OCI-M1 (cell line): ENCODE measurements around the gene IGFALS.

Experiments
- DNase-seq: peaks from one replicate; lab custom pipeline; 2025; lab: John Stamatoyannopoulos, UW

Gene IGFALS

DNA sequence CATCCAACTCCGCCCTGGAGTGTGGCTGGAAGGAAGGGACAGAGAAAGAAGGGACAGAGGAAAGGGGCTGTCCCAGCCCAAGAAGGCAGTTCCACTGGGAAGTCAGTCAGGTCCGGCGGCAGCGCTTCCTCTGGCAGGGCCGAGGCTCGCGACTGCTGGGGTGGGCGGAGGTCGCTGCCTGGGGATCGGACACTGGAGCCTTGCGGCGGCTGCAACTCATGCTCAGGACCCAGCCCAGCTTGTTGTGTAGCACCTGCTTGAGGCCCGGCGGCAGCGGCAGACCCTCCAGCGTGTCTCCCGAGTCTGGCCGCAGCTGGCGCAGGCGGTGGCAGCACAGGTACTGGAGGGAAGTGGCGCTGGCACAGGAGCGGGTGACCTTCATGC is 16.5 kb downstream of the IGFALS start:
- no peak for DNase-seq

DNA sequence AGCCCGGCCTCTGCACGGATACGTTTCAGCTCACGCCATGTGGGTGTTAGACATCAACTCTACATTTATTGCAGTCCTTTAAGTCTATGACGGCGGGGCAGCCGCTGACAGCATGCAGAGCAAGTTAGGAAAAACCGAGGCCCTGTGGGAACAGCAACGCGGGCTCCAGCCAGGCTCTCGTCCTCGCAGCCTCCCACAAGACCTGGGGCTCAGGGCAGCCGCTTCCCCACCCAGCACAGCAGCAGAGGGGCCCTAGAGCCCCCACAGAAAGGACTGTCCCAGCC is 16.9 kb downstream of the IGFALS start:
- DNase-seq = no peak

DNA sequence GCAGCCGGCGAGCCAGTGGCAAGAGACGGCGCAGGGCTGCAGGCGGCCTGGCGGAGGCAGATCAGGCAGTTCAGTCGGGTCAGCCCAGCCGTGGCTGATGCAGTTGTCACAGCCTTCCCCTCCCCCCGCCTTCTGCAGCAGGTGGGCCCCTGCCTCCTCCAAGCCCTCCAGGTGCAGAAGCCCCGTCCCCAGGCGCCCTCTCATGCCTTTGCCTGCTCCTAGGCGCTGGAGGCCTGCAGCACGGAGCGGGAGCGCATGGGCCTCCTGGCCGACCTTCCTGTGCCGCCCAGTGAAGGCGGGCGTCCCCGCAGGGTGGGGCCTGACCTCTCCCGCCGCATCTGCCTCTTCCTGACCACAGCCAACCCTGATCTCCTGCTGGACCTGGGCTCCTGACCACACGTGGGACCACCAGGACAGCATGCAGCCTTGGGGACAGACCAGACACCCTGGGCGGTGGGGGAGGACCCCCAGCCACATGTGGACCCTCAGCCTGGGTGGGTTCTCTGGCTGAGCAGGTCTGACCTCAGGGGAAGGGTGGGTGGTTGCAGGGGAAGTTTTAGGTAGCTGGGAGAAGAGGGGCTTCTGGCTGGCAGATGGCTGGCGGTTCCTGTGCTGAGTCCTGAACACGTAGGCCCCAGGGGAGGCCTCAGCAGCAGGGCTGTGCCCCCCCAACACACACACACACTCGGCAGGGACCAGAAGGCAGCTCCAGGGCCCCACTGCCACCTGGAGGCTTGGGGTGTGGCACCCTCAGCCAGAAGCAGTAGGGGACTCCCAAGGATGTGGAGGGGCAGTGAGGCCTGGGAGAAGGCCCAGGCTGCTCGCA is 17.4 kb downstream of the IGFALS start:
- no peak for DNase-seq

DNA sequence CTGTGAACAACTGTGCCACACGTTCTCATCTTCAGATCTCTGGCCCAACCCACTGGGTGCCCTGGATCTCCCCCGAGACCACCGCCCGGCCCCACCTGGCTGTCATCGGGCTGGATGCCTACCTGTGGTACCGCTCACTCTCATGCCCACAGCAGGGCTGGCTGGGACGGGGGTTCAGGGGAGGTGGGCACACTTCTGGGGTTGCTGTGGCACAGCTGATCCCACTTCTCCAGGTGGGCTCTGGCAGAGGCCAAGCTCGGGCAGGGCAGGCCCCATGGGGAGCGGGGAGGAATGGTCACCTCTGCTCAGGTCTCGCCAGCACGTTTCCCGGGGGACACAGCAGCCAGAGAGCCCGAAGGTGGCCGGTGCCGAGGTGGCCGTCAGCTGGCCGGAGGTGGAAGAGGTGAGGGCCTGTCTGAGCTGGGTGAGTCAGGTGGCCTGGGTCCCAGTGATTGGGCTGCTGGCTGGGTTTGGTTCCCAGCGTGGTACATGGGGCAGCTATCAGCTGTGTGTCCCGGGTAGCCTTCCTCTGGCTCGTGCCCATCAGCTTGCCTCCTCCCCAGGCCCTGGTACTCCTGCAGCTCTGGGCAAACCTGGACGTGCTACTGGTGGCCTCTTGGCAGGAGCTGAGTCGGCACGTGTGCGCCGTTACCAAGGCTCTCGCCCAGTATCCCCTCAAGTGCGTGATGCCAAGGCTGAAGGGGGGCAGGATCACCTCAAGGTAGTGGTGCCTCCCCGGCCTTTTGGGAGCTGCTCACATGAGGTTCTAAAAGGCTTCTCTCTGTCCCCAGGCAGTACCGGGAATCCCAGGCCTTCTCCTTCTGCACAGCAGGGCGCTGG is 18.3 kb downstream of the IGFALS start:
- DNase-seq = no peak

DNA sequence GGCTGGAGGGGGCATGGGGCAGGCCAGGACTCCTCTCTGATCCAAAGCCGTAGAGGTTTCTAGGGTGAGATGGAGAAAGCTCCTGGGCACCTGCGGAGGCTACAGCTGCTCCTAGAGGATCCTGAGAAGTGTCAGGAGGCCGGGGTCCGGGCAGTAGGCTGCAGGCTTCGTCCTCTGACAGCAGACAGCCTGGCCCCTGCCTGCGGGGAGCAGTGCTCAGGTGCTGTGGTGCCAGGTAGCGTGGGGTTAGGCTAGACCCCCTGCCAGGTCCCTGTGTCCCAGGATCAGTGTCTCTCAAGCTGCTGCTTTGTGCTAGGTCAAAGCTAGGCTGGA is 19.1 kb downstream of the IGFALS start:
- no peak for DNase-seq

DNA sequence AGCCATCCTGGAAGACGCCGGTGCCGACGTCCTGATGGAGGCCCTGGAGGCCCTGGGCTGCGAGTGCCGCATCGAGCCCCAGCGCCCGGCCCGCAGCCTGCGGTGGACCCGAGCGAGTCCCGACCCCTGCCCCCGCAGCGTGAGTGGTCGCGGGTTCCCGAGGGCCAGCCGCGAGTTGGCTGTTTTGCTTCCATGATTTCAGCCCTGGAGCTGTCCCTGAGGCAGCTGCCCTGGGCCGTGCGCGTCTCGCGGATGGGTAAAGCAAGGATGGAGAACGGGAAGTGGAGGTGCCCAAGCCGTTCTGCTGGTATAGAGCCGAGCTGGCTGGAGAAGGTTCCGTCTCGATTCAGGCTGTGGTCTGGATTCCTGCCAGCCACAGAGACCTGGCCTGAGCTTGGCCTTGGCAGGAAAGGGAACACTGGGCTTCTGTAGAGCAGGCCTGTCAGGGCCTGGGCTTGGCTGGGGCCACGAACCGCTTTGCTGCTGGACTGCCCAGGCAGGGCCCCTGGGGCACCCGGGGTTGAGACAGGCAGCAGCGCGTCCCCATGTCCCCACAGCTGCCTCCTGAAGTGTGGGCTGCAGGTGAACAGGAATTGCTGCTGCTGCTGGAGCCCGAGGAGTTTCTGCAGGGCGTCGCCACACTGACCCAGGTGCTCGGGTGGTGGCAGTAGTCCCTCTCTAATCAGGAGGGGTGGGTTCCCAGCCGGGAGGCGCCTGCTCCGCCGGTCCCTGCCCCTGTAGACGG is 19.6 kb downstream of the IGFALS start:
- peak; percentile 52 for DNase-seq

DNA sequence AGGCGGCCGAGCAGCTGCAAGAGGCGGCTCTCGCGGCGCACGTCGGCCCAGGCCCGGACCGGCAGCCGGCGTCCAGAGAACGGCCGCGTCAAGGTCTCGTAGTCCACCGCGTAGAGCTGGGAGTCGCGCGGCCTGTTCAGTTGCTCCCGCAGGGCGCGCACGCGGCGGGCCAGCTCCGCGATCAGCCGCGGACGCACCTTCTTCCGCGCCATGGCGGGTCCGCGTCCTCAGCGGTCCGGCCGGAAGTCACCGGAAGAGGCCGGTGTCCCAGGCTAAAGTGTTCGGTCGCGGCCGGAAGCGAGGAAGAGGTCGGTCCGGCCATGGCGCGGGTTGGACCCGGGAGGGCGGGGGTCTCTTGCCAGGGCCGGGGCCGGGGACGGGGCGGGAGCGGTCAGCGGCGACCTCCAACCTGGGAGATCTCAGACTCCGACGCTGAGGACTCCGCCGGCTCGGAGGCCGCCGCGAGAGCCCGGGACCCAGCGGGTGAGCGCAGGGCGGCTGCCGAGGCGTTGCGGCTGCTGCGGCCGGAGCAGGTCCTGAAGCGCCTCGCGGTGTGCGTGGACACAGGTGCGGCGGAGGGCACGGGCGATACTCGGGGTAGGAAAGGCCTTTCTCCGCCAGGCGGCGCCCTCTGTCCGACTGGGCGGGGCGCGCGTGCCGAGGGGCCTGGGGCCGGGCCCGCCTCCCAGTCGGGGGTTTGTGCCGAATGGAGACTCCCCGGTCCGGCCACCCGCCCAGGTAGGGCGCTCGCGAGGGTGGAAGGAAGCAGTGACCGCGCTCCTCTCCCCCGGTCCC is 20.4 kb downstream of the IGFALS start, which contains the start of gene MRPS34:
Gene MRPS34 (minus strand): TSS at position 227 of the 795 bp plus-strand sequence. CDS start 15 bp downstream, at position 212.
- DNase-seq = peak; percentile 92

DNA sequence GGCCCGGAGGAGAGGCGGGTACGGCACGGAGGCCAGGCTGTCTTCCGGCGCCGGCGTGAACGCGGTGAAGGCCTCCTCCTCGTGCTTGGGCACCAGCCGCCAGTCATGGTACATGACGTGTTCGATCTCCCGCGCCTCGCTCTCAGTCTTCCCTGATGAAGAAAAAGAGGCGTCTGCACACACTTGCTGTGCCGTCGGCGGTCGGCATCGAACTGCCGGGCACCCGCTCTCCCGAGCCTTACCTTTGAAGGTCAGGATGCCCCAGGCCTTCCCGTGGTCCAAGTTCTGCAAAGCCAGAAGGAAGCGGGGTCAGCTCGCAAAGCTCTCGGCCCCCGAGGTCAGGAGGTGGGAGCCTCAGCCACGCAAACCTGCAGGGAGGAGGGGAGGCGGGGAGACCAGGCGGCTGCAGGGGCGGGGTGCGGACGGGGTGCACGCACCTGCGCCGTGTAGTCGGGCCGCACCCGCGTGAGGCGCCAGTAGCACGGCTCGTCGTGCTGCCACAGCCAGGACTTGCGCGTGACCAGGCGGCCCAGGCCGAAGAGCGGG is 21.1 kb downstream of the IGFALS start, which contains the start of gene EME2:
Gene EME2 (plus strand): TSS at position 449 of the 546 bp plus-strand sequence. CDS start 418 bp downstream, outside the sequence.
- peak; percentile 43 for DNase-seq

DNA sequence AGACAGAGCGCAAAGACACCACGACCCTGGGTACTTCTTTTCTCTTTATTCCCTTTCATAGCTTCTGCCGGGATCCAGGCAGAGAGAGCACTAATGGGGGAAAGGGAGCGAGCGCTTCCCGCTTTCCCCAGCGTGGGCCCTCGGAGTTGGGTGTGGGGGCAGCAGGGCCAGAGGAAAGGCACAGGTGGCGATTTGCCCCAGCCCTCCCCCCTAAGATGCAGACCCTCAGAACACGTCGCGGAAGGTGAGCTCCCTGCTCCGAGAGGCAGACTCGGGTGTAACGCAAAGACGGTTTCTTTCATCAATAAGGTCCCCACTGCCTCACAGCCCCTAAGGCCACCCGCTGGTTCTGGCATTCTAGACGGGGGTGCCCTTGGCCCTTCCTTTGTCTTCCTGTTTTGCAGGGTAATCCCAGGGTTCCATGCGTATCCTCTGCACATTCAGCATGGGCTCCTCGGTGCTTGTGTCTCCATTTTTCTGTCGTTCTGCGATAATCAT is 21.6 kb downstream of the IGFALS start:
- no peak for DNase-seq

DNA sequence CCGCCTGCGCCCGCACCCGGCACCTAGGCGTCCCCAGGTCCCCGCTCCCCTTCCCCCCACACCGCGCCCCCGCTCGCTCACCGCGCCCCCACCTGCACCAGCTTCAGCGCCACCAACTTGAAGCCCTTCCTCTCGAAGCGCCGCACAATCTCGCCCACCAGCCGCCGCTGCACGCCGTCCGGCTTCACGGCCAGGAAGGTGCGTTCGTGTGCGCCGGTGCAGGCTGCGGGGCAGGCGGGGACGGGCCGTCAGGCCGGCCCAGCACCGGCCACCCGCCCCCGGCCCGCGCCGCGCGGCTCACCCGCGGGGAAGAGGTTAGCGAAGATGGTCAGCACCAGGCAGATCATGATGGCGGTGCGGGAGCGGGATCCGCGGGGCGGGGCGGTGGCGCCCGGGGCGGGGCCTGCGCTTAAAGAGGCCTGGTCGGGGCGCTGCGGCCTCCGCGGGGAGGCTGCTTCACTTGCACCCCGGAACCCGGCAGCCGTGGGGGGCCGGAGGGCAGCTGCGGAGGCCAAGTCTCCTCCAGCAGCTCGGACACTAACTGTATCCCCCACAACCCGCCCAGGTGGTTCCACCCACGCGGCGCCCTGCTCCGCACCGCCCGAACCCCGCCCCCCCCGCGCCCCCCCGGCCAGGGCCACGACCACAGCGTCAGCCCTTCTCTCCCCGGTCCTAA is 22.2 kb downstream of the IGFALS start, which contains the start of gene NME3:
Gene NME3 (minus strand): TSS at position 356 of the 676 bp plus-strand sequence. CDS start 9 bp downstream, at position 347.
- DNase-seq = peak; percentile 81

DNA sequence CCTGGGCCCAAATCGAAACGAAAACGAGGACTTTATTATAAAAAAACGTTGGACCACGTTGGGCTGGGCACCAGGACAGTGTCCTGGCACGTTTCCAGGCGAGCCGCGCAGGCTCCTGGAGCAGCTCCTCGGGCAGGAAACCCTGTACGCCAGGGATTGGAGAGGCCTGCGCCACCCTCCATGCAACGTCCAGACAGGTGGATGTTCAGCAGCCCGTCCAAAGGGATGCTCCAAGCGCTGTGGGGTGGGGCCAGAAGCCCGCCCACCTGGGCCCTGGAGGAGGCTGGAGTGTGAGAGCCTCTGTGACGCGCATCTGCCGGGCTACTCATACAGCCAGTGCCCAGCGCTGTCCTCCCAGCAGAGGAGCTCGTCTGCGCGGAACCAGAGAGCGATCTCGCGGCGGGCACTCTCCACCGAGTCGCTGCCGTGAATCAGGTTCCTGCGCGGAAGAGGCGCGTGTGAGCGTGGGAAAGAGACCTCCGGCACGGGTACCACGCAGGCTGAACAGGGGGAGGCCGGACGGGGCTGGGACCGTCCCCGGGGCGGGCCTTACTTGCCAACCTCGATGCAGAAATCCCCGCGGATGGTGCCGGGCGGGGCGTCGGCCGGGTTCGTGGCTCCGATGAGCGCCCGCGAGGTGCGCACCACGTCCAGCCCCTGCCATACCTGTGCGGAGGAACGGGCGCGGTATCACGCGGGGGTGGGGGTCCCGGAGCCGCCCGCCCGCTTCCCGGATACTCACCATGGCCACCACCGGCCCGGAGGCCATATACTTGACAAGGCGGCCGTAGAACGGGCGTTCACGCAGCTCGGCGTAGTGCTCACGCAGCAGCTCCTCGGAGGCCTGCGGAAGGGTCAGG is 22.9 kb downstream of the IGFALS start:
- peak; percentile 39 for DNase-seq

DNA sequence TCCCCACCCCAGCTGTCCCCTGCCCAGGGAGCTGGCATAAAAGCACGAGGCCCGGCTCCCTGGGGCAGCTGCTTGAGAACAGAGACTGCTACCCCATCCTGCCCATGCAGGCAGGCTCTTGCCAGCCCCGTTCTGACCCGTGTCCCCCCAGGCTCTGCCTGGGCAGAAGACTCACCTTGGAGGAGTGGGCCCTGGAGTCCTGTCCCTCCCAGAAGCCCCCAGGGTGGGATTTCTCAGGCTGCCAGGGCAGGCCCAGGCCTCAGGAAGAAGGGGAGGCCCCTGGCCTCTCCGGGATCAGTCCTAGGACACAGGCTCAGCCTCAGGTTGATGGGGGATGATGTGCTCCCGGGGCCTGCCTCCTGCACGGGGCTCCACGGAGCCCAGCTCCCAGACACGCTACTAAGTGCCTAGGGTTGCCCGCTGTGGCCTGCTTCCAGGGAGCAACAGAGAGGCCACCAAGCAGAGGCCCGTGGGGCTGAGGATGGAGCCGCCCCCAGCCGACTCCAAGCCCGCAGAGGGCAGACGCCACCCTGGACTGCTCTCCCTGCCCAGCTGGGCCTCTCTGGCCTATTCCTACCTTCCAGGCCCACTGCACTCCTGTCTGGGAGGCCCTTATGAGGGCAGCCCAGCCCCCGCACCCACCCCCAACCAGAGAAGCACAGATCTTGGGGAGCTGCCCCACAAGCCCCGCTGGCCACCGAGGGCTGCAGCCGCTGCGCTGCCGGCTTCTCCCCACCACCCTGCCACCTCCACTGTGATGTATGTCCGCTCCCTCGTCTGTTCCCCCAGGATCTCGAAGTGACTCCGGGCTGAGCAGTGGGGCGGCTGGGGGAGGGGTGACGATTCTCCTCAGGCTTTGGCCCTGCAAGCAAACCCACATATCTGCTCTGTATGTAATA is 23.9 kb downstream of the IGFALS start:
- no peak for DNase-seq

DNA sequence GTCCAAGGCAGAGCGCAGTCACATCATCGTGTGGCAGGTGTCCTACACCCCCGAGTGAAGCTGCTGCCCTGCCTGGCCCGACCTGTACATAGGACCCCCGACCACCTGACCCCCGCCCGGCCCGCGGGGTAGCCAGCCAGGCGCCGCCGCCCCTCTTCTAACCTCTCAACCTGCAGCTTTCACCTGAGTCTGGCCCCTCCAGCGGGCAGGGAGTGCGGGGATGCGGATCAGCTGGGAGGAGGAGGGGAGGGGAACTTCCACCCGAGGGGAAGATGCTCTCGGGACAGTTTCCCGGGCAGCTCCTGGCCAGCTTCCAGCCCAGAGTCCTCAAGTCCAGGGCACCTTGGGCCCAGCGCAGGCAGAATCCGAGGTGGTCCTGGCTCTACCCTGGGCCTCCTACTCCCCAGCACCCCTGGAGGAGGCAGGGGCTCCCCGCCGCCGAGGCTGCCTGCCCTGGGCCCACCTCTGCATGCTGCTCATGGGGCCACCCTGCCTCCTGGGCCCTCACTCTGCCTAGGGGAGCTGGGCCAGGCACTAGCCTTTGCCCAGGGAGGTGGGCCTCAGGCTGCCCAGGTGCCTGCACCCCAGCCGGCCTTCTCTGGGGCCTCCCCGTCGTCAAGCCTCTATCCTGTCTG is 24.6 kb downstream of the IGFALS start:
- DNase-seq = no peak

DNA sequence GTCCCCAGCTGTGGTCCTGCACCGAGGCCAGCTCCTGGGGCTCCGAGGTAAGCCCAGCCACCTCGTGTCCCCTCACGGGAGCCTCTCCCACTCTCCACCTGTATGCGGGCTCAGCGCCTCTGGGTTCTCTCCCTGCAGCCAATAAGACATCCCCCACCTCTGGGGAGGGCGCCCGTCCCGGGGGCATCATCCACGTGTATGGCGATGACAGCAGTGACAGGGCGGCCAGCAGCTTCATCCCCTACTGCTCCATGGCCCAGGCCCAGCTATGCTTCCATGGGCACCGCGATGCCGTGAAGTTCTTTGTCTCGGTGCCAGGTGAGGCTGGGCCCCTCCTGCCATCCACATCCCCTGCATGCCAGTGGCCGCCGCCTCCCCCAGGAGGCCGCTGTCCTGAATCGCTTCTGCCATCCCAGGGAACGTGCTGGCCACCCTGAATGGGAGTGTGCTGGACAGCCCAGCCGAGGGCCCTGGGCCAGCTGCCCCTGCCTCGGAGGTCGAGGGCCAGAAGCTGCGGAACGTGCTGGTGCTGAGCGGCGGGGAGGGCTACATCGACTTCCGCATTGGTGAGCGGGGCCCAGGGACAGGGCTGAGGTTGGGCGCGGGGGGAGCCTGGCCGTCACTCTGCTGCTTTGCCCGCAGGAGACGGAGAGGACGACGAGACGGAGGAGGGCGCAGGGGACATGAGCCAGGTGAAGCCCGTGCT is 25.3 kb downstream of the IGFALS start:
- no peak for DNase-seq

DNA sequence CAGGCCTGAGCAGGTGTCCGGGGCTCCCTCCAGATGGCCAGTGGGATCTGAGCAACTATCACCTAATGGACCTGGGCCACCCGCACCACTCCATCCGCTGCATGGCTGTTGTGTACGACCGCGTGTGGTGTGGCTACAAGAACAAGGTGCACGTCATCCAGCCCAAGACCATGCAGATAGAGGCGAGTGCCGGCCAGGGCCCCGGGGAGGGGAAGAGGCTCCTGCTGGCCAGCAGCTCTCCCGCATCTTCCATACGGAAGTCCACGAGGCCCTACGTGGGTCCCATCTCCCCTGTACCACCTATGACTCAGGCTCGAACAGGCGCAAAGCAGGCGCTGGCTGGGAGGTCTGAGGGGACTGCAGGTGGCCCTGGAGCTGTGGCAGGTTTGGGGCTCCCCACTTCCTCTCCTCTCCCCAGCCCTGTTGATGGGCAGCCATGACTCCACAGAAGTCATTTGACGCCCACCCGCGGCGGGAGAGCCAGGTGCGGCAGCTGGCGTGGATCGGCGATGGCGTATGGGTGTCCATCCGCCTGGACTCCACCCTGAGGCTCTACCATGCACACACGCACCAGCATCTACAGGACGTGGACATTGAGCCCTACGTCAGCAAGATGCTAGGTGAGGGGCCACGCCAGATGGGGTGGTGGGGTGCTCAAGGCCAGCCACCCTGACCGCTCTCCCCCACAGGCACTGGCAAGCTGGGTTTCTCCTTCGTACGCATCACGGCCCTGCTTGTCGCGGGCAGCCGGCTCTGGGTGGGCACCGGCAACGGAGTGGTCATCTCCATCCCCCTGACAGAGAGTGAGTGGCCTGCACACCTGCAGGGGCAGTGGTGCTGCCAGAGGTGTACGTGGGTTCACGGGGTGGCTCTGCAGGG is 26.1 kb downstream of the IGFALS start:
- DNase-seq = no peak

DNA sequence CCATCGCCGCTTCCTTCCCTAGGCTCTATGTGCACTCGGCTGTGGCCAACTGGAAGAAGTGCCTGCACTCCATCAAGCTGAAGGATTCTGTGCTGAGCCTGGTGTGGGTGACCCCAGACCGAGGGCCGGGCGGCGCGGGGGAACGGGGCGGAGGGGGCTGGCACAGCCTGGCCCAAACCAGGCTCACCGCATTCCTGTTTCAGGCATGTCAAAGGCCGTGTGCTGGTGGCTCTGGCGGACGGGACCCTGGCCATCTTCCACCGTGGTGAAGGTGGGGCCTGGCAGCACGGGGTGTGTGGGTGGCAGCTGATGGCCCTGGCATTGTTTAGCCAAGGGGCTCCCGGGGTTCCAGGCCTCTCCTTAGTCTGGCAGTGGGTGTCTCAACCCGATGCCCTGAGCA is 26.8 kb downstream of the IGFALS start:
- DNase-seq = no peak
